Activated CD4-positive, alpha-beta T cell treated with anti-CD3 and anti-CD28 coated beads for 48 hours (primary cell): ENCODE measurements around the gene CACNA1G.

Experiments
- DNase-seq: peaks from one replicate; pipeline ENCODE4 v3.0.0-alpha.2; 2020

CACNA1G gene

DNA sequence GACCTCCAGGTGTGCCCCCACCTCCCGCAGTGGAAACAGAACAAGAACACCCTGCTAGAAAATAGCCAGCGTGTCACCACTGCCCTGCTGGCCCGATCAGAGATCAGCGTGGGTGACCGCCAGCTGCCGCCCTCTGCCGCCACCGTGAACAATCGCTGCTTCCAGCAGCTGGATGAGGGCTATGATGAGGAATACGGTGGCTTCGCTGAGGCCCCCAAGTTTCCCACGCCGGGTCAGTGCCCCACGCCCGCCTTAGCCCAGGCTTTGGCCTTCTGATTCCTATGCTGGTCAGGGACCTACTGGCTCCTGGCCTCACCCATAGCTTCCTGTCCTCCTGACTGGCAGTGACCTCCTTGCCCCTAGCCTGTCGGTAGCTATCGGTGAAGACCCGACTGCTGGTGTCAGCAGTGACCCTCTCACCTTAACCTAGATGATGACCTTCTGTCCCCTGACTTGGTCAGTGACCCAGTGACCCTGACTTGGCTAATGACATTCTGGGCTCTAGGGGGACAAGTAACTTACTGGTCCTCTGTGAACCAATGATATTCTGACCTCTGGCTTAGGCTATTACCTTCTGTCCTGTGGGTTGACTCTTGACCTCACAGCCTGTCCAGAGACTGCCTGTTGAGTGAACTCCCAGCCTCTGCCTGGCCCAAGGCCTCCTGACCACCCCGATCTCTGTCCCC lies 11.1 kb upstream of the CACNA1G start:
- no peak for DNase-seq

- DNase-seq: no peak
Observed at GRCh38 chr17:50549969-50550368, 10.5 kb upstream of the CACNA1G start.

GRCh38 chr17:50550661-50551432 lies 9.7 kb upstream of the CACNA1G start:
- DNase-seq: no peak

DNA sequence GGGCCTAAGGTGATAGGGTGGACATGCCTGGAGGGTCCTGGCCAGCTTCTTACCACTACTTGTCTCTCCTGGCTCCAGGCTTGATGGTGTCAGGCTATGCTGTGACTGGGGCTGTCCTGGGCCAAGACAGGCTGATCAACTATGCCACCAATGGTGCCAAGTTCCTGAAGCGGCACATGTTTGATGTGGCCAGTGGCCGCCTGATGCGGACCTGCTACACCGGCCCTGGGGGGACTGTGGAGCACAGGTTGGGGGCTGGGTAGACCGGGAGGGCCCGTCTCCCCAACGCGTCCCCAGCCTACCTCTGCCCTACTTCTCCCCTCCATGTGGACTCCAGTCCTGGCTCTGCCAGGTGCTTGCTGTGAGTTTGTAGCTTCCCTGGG lies 9.1 kb upstream of the CACNA1G start:
- no peak for DNase-seq

- DNase-seq: no peak
Observed at GRCh38 chr17:50551884-50552283, 8.6 kb upstream of the CACNA1G start.

DNA sequence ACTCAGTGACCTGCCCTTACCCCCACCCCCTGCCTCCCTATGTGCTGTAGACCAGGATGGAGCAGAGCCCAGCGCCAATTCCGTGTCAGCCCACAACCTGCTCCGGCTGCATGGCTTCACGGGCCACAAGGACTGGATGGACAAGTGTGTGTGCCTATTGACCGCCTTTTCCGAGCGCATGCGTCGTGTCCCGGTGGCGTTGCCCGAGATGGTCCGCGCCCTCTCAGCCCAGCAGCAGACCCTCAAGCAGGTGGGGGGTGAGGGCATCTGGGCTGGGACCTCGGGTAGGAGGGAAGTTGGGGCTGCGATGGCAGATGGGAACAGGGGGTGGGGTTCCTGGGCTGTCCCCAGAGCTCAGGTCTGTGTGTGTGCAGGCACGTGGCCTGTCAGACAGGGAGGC lies 6.3 kb upstream of the CACNA1G start:
- DNase-seq: no peak

DNA sequence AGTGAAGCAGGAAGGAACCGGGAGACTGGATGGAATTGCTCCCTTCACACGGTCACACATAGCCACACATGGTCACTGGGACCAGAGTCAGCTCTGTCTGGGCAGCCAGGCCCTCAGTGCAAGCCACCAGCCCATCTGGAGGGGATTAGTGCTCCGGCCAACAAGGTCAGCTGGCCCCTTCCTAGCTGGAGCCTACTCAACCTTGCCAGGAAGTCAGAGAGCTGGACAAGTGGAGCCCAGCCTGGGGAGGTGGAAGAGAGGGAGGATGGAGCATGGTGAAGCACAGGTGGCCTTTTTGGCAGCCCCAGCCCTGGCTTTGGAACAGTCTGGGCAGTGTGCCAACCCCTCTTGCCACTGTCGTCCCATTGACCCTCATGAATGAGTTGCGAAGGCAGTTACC lies 3.7 kb upstream of the CACNA1G start:
- DNase-seq: no peak

DNA sequence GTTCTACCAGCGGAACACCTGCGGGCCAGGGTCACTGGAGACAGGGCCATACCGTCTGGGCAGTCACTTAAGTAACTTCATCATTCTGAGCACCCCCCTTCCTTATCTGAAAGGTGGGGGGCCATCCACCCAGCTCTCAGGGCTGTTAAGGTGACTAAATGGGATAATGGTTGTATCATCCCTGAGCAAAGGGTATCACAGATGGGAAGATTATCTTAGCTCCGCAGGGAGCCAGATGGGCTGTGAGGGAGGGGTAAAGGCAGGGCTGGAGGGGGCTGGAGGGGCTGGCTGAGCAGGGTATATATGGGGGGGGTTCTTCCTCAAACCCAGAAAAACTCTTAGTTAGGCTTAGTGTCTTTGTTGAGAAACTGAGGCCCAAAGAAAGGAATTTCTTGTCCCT lies 2.9 kb upstream of the CACNA1G start:
- no peak for DNase-seq

GRCh38 chr17:50558091-50558490 lies 2.4 kb upstream of the CACNA1G start:
- no peak for DNase-seq

- DNase-seq: no peak
Observed at GRCh38 chr17:50558581-50558940, 2.0 kb upstream of the CACNA1G start.

GRCh38 chr17:50558941-50559614 lies 1.4 kb upstream of the CACNA1G start:
- peak; percentile 45 for DNase-seq

DNA sequence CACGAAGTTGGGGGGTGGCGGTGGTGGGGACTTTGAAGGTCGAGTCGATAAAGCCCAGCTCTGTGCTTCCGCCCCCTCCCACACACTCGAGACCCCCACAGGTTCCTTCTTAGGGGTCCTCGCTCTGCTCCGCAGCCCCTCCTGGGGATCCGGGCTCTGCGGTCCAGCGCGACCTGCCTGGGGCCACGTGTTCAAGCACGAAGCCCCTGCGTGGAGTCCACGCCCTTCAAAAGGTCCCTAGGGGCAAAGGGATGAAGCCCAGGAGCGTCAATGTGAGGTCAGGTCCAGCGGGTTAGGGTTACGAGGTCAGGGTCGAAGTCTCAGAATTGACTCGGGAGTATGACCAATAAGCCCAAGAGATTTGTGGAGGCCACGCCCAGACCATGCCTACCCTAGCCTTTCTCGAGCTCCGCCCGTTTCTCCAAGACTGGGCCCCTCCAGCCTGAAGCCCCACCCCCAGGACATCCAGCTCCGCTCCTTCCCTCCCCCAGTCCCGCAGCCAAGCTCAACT lies 786 bp upstream of the CACNA1G start:
- DNase-seq: peak; percentile 61

GRCh38 chr17:50560931-50561745 lies 623 bp downstream of the CACNA1G start:
- DNase-seq: no peak

GRCh38 chr17:50561746-50562141 lies 1.2 kb downstream of the CACNA1G start:
- no peak for DNase-seq

- no peak for DNase-seq
Observed at GRCh38 chr17:50562242-50563091, 2.0 kb downstream of the CACNA1G start.

GRCh38 chr17:50563092-50563511 lies 2.6 kb downstream of the CACNA1G start:
- no peak for DNase-seq

GRCh38 chr17:50564916-50565315 lies 4.4 kb downstream of the CACNA1G start:
- DNase-seq: peak; percentile 30

DNA sequence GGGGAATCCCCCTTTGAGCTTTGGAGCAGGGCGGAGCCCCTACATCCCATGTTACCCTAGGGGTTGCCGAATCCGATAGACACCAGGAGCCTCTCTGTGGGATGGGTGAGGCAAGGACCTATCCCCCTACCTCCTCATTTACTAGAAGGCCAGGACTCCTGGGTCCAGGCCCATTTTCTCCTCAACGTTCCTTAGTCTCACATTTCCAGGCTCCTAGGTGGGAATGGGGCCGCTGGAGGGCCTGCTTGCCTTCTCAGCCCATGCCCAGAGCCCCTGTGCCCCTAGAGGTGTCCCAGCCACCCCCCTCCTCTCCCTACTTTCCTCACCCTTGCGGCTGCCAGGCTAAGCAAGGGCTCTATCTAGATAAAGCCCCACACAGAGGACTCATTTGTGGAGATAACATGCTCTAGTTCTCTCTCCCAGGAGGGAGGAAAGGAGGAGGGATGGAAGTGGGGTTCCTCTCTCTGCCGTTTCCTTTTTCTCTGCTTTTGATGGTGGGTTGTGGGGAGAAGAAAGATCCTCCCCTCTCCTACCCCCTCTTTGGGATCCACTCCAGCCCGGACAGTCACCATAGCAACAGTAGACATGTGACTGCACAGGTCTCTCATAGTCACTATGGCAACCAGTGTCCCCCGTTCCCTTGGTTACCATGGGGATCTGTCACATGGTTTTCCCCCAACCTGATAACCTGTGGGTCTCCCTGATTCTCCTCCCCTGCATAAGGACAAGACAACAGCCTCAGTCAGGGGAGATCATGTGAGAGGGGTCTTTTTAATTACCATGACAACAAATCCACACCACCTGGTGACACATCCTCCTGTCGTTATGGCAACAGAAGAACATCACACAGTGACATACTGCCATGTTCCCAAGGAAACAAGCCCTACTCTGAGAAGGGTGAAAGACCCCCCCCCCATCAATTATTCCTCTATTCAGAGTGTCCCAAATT lies 5.2 kb downstream of the CACNA1G start:
- no peak for DNase-seq

DNA sequence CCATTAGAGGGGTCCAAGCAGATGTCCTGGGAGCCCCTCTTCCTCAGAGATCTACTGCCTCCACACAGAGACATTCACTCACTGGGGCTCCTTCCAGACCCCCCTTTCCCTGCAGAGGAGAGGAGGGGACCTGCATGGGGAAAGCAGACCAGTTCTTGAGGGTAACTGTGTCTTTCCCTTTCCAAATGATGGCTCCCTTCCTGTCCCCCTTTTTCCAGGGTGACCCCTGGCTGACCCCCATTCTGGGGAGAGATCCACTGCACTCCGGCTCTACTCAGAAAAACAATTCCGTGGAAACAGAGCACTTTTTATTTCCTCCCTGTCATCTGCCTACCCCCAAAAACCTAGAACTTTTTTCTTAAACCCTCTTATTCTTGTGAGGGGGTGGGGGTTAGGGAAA lies 6.4 kb downstream of the CACNA1G start:
- DNase-seq: no peak

DNA sequence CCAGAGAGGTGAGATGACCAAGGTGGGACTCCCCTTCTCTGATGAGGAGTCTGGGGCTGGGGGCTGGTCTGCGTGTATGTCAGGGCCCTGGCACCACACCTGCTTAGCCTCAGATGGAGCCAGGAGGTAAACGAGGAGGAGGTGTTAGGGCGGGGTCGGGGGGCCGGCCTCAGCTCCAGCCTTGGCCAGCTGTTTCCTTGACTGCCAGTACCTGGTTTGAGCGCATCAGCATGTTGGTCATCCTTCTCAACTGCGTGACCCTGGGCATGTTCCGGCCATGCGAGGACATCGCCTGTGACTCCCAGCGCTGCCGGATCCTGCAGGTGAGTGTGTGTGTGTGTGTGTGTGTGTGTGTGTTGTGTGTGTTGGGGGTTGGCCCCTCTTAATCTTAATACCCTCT lies 8.1 kb downstream of the CACNA1G start:
- no peak for DNase-seq

DNA sequence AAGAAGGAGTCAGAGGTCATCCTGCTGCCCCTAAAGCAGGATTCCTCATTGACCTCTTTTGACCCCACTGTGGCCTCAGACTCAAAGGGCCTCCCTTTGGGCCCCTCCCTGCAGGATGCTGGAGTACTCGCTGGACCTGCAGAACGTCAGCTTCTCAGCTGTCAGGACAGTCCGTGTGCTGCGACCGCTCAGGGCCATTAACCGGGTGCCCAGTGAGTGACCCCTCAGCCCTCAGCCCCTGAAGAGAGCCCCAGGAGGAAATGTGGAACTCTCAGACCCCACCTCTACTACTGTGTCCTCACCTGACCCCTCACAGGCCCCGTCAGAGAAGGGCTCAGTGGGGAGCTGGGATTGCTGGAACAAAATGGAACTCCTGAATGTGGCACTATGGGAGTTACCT lies 9.1 kb downstream of the CACNA1G start:
- no peak for DNase-seq
